Stimulated activated CD4-positive, alpha-beta T cell treated with anti-CD3 and anti-CD28 coated beads, TNF-alpha, amount 100 ng/mL, for 4 hours (primary cell): ENCODE data around the gene TSR3.
A peak's percentile ranks its signal among the peaks of the same experiment; 100 is the strongest.

Source experiments
- DNase-seq, 3 experiments: peaks; one replicate each; pipeline ENCODE4 v3.0.0-alpha.2; 2020; ENCODE audit warnings: low read depth in 3 of 3

The TSR3 gene

DNA sequence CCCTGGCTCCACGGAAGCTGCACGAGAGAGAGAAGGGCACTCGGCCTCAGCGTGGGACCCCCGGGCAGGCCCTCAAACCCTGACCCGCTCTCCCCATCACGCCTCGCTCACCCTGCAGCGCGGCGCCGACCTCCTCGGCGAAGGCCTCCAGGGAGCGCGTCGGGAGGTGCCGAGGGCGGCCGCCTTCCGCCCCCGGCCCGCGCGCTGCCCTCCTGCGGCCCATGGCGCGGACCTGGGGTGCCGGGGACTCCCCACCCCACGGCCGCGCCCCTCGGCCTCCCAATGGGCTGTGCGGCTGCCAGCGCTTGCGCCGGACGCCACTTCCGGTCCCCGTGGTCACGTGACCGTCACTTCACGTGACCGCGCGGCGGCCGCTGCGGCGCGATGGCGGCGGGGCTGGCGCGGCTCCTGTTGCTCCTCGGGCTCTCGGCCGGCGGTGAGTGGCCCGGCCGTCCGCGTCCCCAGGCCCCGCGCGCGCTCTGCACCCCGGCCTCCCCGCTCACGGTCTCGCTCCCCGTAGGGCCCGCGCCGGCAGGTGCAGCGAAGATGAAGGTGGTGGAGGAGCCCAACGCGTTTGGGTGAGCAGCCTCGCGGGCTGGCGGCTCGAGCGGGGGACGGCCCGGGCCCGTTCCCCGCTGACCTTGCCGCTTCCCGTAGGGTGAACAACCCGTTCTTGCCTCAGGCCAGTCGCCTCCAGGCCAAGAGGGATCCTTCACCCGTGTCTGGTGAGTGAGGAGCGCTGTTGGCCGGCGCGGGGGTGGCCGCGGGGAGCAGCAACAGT, at the start of gene TSR3, which contains the start of gene GNPTG:
Gene TSR3, minus strand, starts transcription at position 297 of the 781 bp plus-strand sequence. Its CDS starts 74 bp downstream, at position 223.
Gene GNPTG, plus strand, starts transcription at position 350 of the 781 bp plus-strand sequence. Its CDS starts 35 bp downstream, at position 385.
- peak; percentile 66 to 74 (median 72) for DNase-seq

DNA sequence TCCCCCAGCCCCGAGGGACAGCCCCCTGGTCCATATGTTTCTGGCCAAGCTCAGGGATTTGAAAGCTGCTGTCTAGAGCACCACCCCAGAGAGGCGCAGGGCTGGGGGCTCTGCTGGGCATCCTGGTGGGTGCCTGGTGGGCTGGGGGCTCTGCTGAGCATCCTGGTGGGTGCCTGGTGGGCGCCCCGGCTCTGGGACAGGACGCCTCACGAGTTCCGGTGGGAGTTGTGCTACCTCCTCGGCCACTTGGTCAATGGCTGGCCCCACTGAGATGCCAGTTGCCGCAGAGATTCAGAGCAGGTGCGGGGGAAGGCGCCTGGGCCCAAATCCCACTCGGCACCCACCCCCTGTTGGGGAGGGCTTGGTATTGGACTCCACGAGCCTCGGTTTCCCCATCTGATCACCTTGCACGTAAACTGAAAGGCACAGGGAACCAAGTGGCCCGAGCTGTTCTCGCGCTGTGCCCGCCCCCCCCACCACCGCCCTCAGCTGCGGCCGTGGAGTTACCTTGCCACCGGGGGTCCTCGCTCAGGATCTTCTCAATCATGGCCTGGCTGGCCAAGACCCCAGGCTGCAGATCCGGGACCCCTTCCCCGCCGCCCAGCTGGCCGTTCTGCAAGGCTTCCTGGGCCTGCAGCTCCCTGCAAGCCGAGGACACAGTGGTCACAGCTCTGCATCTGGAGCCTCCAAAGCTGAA, 49.5 kb upstream of the TSR3 start:
- no peak for DNase-seq

DNA sequence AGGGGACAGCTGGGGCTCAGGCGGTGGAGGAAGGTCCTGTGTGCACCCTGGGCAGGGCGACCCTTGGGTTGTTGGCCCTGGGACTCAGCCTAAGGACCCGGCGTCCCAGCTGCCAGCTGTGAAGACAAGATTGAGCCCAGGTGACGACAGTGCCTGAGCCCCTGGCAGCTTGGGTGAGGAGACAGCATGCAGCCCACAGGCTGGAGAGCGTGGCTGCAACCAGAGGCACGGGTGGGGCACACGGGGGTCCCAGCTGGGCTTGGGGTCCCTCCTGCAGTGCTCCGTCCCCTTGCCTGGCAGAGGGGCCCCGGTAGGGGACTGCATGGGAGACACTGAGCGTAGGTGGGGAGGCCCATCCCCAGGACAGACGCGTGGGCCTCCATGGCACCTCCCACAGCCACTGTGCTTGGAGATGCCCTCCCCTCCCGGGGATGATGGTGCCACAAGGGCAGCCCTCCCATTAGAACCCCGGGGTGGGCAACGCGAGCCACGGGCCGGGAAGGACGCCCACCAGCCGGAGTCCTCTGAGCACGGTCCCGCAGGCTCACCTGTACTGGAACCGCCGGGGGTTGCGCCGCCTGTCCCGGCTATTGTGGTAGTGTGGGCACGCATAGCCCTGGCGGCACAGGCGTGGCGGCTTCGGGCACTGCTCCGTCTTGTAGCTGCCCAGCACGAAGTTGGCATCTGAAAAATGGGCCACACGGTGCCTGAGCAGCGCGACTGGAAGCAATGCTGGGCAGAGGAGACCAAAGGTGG, 47.3 kb upstream of the TSR3 start:
- DNase-seq = no peak

DNA sequence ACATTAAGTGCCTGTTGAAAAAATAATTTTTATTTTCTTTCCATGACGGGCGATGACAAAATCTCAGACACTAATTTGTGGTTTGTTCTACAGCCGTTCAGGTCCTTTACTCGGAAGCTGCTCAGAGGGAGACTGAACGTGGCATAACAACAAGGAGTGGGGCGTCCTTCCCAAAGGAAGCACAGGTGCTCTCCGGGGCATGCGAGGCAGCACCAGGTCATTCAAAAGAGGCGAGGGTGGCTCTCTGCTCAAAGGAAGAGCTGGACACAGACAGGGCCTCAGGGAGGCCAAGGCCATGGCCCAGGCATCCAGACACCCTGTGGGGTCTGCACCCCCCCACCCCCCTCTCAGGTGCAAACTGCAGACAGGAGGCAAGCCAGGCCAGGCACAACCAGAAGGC, 46.7 kb upstream of the TSR3 start:
- DNase-seq = no peak

DNA sequence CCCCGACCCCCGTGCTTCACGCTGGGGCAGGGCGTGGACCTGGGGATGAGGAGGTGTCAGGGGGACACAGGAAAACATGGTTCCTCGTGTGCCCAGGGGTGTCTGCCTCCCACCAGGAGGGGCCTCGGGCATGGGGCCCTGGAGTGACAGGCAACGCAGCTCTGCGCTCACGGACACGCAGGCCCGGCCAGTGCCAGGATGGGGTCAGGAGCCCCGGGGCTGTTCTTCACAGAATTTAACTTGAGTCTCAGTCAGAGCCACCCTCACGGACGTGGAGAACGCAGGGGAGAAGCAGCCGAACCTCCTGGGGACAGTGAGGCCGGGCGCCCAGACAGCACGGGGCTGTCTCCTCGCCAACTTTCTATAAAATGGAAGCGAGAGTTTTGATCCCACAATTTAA, 46.1 kb upstream of the TSR3 start:
- DNase-seq = no peak

DNA sequence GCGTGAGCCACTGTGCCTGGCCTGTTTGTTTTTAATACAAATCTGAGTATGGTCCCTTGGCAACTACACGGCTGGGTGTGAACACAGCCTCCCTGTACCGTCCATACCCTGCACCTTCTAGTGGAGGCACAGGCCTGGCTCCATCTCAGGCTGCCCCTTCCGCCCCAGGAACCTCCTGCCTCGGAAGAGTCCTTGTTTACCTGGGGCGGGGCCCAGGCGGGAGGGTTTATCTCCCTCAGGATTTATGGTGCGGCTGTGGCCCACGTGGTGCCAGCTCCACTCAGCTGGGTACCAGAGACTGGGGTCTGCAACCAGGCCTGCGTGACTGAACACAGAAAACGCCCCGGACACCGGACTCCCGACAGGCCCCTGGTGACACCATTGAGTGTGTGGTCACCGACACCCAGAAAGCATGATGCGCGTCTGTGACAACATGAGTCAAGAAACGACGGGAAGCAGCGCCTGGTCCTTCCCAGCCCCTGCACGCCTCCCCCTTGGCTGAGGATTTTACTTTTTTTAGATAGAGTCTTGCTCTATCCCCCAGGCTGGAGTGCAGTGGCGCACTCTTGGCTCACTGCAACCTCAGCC, 43.9 kb upstream of the TSR3 start:
- no peak for DNase-seq

DNA sequence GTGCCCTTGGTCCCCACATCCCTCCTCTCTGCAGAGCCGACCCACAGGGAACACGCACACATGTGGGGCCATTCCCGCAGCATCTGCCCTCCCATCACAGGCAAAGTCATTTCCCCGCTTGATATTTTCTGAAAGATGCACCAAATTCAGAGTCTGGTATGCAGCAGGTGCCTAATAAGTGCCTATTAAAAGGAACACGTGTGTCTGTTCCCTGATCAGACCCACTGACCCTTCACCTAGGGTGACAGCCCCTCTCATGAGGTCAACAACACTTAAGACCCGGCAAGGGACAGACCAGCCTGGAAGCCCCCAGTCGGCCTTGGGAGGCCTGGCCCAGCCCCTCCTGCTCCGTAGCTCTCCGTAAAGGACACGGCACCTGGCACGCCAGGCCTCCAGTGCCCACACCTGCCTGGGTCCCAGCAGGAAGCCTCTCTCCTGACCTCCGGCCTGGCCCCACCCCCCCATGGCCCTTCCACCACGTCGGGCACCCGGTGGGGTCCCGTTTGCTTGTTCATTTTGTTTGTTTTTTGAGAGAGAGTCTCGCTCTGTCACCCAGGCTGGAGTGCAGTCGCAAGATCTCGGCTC, 42.8 kb upstream of the TSR3 start:
- no peak for DNase-seq

DNA sequence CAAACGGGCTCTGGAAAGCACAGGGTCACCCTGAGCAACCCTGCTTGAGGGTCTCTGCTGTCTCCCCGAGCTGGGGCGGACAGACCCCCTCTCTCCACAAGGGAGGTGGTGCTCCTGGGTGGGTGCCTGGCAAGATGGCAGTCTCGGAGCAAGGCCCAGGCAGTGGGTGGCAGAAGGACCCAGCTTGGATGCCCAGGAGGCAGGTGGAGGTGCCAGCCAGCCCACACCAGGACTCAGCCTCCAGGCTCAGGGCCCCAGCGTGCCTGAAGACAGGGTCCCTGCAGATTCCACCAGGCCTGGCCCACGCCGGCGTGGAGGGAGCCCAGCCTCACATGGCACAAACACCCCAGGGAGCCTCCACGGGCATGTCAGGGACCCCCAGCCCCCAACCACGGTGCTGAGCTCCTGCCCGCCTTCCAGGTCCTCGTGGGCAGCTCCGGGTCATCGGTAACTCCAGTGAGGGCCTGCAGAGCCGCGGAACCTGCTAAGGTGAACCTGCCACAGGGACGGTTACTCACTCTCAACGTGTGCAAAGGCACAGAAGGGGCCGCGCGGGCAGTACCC, 42.0 kb upstream of the TSR3 start:
- no peak for DNase-seq

DNA sequence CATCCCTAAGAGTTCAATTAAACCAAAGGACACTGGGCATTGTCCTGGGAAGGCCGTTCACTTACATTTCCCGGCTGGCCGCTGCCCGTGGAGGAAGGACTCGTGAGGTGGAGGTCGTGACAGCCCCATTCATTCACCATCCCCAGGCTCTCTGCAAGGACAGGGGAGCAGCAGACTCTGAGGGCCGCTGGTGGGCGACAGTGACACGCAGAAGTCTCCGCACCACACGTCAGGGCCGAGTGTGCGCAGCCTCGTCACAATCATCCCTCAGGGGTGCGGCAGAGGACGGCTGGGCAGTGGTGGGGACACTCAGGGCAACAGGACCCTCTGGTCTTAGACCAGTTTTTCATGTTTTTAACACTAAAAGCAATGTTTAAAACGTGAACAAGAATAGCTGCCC, 41.1 kb upstream of the TSR3 start:
- no peak for DNase-seq

DNA sequence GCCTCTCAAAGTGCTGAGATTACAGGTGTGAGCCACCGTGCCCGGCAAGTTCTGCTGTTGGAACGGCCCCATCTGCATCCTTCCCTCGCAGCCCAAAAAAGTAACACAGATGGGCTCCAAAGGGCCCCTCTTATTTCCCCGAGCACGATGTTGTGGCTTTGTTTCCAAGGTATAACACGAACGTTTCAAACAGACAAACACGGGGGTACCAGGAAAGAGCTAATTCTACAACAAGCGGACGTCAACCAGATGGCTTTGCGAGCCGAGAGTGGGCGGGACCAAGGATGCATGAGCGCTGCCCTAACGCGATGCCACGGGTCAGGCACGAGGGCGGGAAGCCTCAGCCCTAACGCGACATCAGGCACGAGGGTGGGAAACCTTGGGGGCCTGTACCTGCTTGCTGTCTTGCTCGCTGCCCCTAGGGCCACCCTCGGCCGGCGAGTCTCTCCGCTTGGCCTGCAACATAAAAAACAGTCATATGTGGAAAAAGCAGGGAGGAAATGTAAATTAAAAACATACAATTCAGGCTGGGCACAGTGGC, 38.6 kb upstream of the TSR3 start:
- no peak for DNase-seq

DNA sequence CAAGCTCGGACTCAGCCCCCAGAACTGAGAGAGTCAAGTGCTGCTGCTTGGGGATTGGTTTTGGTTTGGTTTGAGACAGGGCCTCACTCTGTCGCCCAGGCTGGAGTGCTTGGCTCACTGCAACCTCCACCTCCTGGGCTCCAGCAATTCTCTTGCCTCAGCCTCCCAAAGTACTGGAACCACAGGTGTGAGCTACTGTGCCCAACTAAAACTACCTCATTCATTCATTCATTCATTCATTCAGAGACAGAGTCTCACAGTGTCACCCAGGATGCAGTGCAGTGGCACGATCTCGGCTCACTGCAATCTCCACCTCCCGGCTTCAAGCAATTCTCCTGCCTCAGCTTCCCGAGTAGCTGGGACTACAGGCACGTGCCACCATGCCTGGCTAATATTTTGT, 38.1 kb upstream of the TSR3 start:
- DNase-seq = no peak

DNA sequence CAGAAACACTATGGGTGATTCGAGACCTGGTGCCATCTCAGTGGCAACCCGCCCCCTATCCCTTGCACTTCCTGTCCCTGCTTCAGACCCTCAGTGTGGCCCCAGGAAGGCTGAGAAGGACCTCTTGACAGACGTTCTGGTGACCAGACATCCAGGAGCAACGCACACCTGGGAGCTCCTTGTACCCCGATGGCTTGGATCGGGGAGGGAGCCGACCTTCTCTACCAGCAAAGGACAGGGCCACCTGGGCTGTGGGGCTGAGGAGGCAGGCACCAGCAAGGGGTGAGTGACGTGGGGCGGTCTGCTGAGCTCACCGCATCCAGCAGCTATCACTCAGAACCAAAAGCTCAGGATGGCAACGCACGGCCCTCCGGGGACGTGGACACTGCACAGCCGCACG, 35.7 kb upstream of the TSR3 start:
- DNase-seq = no peak

DNA sequence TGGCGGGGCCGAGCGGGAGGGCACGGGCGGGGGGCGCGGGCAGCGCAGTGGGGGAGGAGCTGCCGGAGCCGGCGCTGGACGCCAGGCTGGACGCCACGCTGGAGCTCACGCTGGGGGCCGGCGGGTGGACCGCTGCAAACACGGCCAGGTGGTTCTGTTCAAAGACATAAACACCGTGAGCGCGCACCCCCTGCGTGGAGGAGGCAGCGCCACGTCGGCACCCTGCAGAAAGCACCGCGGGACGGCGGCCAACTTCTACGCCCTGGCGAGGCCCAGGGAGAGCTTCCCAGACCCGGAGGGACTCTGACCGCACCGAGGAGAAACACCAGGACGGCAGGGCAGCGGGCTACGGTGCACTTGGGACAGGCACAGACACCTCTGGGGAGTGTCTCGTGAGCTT, 33.6 kb upstream of the TSR3 start:
- no peak for DNase-seq

DNA sequence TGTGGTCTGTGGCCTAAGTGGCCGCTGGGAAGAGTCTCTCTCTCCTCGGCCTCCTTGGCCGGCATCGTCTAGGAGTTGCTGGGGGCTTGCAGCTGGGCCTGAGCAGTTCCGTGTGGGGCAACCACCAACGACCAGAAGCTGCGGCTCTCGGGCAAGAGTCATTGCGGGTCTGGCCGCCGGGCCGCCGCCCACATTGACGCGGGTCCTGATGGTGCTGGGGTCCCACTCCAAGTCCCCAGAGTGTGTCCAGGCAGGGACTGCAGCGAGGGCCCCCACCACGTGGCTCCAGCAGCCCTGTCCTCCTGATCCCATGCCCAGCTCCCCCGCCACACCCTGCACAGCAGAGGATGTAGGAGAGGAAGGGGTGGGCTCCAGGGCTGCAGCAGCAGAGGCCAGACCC, 31.9 kb upstream of the TSR3 start:
- DNase-seq = no peak

DNA sequence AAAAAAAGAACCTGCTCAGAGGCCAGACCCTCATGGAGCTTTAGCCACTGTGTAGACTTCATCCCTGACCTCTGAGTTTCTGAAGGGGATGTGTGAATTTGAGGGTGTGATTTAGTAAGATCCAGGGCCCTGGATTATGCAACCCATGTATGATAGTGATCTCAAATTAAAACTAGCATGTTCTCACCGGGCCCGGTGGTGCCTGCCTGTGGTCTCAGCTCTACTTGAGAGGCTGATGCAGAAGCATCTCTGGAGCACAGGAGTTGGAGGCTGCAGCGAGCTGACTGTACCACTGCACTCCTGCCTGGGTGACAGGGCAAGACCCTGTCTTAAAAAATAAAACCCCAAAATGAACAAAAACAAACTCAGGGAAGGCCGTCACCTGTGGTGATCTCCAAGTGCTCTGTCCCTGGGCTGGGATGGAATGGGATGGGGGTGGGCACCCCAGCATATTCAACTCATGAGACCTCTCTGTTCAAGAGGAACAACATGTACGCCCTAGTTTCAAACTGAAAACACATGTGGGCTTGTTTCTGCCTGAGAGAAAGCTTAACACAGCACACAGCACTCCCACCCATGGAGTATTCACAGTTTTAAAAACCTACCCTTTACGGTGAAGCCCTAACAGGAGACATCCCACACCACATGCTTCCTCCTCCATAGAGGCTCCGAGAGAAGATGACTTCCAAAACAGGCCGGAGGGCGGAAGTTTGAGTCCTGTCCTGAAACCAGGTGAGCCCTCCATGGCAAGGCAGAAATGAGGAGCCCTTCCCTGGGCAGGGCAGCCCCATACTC, 30.1 kb upstream of the TSR3 start:
- DNase-seq = no peak

DNA sequence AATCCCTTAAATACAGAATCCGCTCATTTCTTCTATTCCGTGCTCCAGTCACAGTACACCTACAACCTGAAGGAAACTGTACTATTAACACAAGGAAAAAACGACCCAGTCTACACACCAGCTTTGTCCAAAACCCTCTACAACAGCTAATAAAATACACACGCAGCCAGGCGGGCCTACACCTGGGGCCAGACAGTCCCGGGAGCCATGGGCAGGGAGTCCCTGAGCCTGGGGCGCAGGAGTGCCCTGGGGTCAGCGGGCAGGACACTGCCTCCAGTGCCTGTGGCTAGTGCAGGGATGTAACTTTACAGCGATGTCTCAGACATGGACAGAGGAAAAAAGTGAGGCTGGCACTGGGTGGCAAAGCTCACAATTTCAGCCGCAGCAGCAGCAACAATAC, 28.5 kb upstream of the TSR3 start:
- DNase-seq = no peak

DNA sequence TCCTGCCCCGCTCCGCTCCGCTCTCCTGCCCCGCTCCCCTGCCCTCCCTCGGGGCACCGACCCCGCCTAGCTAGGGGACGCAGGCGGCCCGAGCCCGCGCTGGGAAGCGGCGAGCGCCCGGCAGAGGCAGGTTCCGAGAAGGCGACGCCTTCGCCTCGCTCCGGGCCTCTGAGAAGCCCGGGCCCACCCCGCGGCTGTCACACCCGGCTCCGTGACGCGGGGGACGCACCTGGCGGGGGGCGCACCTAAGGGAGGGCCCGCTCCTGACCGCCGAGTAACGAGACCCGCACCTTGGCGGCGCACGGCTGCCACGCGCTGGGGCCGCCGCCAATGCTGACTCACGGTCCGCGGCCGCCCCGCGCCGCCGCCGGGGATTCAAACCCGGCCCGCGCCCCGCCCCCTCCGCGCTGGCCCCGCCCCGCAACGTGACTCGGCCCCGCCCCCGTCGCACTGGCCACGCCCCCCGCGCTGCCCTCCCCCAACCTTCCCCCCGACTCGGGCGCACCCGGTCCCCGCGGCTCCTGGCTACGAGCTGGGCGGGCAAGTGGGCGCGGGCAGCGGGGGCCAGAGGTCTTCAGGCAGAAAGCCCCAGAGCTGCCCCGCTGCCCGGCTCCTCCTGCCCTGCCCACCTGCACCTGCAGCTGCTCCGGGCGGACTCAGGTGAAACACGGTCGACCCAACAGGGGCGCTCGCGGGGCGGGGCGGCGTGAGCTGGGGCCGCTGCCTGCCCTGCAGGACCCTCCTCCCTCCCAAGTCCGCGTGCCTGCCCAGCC, 27.8 kb upstream of the TSR3 start:
- peak; percentile 52 to 76 (median 57) for DNase-seq

DNA sequence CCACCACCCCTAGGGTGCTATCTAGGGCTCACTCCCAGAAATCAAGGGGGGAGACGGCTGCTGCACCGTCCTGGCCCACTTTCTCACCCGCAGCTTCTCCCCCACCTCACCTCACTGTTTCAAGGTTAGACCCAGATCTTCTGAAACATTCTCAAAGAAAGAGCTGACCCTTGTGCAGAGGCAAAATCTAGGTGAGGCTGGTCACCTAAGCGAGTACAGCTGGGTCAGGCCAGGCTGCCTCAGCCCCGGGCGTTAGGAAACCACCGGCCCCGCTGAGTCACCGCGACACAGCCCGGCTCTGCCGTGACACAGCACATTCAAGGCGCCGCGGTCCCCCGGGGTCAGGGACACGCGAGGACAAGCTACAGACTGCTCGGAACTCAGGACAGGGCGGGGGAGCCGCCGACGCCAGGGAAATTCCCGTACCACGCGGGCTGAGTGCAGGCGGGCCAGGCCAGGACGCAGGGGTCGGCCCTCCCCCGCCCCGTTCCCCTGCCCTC, 27.2 kb upstream of the TSR3 start:
- DNase-seq = peak; percentile 47 to 58 (median 56)

DNA sequence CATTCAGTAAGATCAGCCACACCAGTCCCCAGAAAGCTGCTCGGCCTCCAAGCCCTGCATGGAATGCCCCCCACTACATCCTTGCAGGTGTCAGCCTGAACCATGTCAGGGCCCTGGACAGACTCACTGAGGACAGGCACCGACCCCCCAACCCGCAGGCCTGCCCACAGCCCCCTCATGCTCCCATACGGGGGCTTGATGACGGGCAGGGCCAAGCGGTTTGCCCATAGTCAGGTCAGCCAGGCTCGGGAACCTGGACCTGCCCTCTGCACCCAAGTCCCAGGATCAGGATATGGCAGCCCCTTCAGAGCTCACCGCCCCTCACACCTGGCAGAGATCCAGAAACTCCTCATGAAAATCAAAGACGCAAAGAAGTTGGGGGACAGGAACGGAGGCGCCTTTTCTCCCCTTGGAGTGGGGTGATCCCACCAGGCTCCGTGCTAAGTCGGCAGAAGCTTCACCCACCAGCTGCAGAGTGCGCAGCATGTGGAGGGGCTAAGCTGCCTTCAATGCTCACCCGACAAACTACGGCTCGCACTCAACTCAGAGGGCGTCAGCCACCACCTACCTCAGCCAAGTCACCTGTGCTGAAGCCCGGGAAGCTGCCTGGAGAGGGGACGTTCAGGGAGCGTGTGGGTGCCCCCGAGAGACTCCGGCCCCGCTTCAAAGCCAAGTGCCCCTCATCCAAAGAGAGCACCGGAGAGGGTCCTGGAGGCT, 26.6 kb upstream of the TSR3 start:
- DNase-seq = no peak
